ENCODE results near the gene KRTAP10-6. TPM values are rescaled to one million over a fixed set of nuclear protein-coding genes. Genes with fewer than 3 reads are reported as not detected.
"Not testable (repeated sequence)": the region's sequence is repeated elsewhere in the genome, so short reads cannot be mapped to it uniquely, and the experiment has no call there.

KRTAP10-6 gene
- total RNA-seq, 1 donor from 2014 or later, result not detected

DNA sequence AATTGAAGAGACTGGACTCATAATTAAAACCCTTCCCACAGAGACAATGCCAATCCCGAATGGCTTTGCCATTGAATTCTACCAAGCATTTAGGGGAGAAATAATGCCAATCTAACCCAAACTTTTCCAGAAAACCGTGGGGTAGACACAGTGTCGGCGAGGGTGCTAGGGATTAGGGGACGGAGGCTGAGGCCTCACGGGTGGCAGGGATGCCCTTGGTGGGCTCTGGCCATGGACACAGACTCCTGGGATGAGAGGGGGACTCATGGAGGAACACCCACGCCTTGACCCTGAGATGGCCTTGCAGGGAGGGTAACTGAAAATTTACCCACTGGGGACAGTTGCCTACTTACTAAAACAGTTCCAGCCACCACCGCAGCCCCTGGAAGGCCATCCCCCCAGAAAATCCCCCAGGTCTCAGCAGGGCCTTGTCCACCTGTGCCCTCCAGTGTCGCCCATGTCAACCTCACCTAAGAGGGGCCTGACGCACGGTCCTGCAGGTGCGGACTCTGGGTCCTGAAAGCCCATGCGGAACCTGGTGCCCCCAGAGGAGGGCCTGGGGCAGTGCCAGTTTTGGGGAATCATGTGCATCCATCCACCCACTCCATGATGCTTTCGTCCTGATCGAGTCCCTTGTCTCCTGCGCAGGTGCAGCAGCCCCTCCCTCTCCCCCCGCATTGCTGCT, 13.8 kb downstream of the KRTAP10-6 start:
- peaks cover 8% of the 10 kb centered on the region for H3K4me1 Mint-ChIP-seq (ENCODE audit: low read depth)
- peaks cover 9% of the 10 kb centered on the region for H3K36me3 Mint-ChIP-seq (ENCODE audit: low read depth)
- TF ChIP-seq, protein P1, sequence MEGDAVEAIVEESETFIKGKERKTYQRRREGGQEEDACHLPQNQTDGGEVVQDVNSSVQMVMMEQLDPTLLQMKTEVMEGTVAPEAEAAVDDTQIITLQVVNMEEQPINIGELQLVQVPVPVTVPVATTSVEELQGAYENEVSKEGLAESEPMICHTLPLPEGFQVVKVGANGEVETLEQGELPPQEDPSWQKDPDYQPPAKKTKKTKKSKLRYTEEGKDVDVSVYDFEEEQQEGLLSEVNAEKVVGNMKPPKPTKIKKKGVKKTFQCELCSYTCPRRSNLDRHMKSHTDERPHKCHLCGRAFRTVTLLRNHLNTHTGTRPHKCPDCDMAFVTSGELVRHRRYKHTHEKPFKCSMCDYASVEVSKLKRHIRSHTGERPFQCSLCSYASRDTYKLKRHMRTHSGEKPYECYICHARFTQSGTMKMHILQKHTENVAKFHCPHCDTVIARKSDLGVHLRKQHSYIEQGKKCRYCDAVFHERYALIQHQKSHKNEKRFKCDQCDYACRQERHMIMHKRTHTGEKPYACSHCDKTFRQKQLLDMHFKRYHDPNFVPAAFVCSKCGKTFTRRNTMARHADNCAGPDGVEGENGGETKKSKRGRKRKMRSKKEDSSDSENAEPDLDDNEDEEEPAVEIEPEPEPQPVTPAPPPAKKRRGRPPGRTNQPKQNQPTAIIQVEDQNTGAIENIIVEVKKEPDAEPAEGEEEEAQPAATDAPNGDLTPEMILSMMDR (IDR thresholded peaks at IDR 0.05), result no peak
- no peak overlapping the region for H3K27ac Mint-ChIP-seq (ENCODE audit: unreplicated experiment)
- peaks cover 25% of the 10 kb centered on the region for H3K9me3 Mint-ChIP-seq (ENCODE audit: low read depth)
- H3K27me3 Mint-ChIP-seq (ENCODE audit: low read depth), result peaks cover 29% of the 10 kb centered on the region
- no peak overlapping the region for H3K4me3 Mint-ChIP-seq (ENCODE audit: unreplicated experiment)
- DNase-seq (ENCODE audit: low spot score), result no peak

DNA sequence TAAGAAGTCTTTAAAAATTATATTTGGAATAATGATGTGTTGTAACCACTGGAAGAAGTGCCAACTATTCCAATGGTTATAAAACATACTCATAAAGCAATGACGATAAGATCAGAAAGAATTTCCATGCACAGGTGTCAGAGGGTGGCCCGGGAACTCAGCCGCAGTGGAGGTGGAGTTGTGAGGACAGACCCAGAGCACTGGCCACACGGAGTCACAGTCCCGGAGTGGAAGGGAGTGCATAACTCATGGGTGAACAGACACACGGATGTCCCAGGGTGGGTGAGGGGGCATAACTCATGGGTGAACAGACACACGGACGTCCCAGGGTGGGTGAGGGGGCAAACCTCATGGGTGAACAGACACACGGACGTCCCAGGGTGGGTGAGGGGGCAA, 16.3 kb downstream of the KRTAP10-6 start:
- Mint-ChIP-seq H3K4me3 (ENCODE audit: unreplicated experiment) (no peak overlapping the region), H3K9me3 (ENCODE audit: low read depth) (peaks cover 28% of the 10 kb centered on the region)
- no peak for DNase-seq (ENCODE audit: low spot score)

DNA sequence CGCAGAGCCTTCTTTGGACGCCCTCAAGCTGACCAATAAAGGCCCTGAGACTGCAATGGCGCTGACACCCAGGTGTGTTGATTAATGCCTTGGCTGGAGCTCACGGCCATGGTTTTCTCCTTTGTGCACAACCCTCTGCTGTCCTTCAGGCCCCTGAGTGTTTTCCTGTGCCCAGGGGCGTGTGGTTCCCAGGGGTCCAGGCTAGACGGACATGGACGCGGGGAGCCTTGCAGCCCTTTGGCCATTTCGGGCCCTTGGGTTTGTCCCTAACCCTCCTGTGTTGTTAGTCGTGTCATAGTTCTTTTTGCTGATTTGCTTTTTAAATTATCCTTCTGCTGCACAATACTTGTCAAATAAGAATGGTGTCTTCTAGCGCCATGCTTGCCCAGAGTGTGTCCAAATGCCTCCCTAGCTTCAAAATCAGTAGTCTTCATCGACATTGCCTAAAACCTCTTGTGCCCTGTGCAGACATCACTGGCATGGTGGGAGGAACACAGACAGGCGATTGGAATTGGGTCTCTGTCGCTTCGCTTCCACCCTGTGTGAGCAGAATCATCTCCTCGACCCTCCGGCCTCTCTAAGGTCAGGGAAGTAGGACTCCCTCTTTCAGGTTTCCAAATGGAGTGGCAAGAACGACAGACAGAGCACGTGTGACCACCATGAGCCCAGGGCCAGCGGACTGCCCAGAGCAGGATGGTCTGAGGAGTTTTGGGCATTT, 16.8 kb downstream of the KRTAP10-6 start:
- no peak overlapping the region for H3K4me3 Mint-ChIP-seq (ENCODE audit: unreplicated experiment)
- H3K9me3 Mint-ChIP-seq (ENCODE audit: low read depth), result peaks cover 32% of the 10 kb centered on the region
- peak; percentile 63 for DNase-seq (ENCODE audit: low spot score)
- TF ChIP-seq, protein P1 (IDR thresholded peaks at IDR 0.05), result no peak
- peaks cover 9% of the 10 kb centered on the region for H3K36me3 Mint-ChIP-seq (ENCODE audit: low read depth)
- peaks cover 18% of the 10 kb centered on the region for H3K27me3 Mint-ChIP-seq (ENCODE audit: low read depth)
- H3K27ac Mint-ChIP-seq (ENCODE audit: unreplicated experiment), result no peak overlapping the region
- H3K4me1 Mint-ChIP-seq (ENCODE audit: low read depth), result peaks cover 6% of the 10 kb centered on the region

More for the DNA sequence above, 16.3 kb downstream of the KRTAP10-6 start:
- H3K27me3 Mint-ChIP-seq (ENCODE audit: low read depth), result peaks cover 21% of the 10 kb centered on the region
- H3K4me1 Mint-ChIP-seq (ENCODE audit: low read depth), result peaks cover 6% of the 10 kb centered on the region
- H3K27ac Mint-ChIP-seq (ENCODE audit: unreplicated experiment), result no peak overlapping the region
- H3K36me3 Mint-ChIP-seq (ENCODE audit: low read depth), result peaks cover 10% of the 10 kb centered on the region
- TF ChIP-seq, protein P1 (IDR thresholded peaks at IDR 0.05), result no peak

DNA sequence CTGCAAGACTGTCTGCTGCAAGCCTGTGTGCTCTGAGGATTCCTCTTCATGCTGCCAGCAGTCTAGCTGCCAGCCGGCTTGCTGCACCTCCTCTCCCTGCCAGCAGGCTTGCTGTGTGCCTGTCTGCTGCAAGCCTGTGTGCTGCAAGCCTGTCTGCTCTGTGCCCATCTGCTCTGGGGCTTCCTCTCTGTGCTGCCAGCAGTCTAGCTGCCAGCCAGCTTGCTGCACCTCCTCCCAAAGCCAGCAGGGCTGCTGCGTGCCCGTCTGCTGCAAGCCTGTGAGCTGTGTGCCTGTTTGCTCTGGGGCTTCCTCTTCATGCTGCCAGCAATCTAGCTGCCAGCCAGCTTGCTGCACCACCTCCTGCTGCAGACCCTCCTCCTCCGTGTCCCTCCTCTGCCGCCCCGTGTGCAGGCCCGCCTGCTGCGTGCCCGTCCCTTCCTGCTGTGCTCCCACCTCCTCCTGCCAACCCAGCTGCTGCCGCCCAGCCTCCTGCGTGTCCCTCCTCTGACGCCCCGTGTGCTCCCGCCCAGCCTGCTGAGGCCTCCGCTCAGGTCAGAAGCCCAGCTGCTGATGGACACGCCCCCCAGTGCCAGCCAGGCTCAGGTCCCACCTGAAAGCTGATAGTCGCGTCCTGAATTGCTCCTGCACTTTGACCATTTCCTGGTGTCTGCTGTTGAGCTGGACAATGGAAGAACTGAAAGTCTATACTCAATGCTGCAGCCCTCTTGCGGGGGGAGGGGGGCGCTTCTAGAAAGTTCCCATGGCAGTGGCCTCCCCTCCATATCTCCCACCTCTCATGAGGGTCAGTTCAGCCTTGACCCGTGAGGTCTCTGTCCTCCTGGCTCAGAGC, 17.6 kb downstream of the KRTAP10-6 start:
- no peak overlapping the region for H3K27ac Mint-ChIP-seq (ENCODE audit: unreplicated experiment)
- TF ChIP-seq, protein P1 (IDR thresholded peaks at IDR 0.05), result no peak
- peaks cover 33% of the 10 kb centered on the region for H3K9me3 Mint-ChIP-seq (ENCODE audit: low read depth)
- peaks cover 6% of the 10 kb centered on the region for H3K4me1 Mint-ChIP-seq (ENCODE audit: low read depth)
- H3K27me3 Mint-ChIP-seq (ENCODE audit: low read depth), result peaks cover 16% of the 10 kb centered on the region
- peak; percentile 68 for DNase-seq (ENCODE audit: low spot score)
- H3K4me3 Mint-ChIP-seq (ENCODE audit: unreplicated experiment), result no peak overlapping the region
- peaks cover 7% of the 10 kb centered on the region for H3K36me3 Mint-ChIP-seq (ENCODE audit: low read depth)

DNA sequence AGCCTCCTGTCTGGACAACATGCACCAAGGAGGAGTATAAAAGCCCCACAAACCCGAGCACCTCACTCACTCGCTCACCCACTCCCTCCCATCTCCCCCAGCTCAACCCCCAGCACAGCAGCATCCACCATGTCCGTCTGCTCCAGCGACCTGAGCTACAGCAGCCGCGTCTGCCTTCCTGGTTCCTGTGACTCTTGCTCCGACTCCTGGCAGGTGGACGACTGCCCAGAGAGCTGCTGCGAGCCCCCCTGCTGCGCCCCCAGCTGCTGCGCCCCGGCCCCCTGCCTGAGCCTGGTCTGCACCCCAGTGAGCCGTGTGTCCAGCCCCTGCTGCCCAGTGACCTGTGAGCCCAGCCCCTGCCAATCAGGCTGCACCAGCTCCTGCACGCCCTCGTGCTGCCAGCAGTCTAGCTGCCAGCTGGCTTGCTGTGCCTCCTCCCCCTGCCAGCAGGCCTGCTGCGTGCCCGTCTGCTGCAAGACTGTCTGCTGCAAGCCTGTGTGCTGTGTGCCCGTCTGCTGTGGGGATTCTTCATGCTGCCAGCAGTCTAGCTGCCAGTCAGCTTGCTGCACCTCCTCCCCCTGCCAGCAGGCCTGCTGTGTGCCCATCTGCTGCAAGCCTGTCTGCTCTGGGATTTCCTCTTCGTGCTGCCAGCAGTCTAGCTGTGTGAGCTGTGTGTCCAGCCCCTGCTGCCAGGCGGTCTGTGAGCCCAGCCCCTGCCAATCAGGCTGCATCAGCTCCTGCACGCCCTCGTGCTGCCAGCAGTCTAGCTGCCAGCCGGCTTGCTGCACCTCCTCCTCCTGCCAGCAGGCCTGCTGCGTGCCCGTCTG, 18.5 kb downstream of the KRTAP10-6 start, which contains the start of gene KRTAP10-4:
KRTAP10-4 (plus strand) TSS at position 100 of the 827 bp plus-strand sequence; CDS start at position 130, 30 bp downstream.
- Mint-ChIP-seq H3K27me3 (ENCODE audit: low read depth) (peaks cover 15% of the 10 kb centered on the region), H3K9me3 (ENCODE audit: low read depth) (peaks cover 33% of the 10 kb centered on the region), H3K27ac (ENCODE audit: unreplicated experiment) (peak within 1 kb of the TSS; percentile 55)
- not testable (repeated sequence) for H3K36me3 Mint-ChIP-seq (ENCODE audit: low read depth); H3K4me3 Mint-ChIP-seq (ENCODE audit: unreplicated experiment); H3K4me1 Mint-ChIP-seq (ENCODE audit: low read depth)
- peak; percentile 77 for DNase-seq (ENCODE audit: low spot score)
